GM12874 (cell line): ENCODE data around the gene HTR3C.
A peak's percentile ranks its signal among the peaks of the same experiment; 100 is the strongest.

ENCODE experiments used
- CTCF ChIP-seq: IDR thresholded peaks from 2 replicates; pipeline ENCODE4 v1.5.1; 2011; ENCODE audit warnings: low read depth, mild to moderate bottlenecking, control low read depth, low read length, moderate library complexity; ENCODE audit not compliant: insufficient read depth

Gene HTR3C

GRCh38 chr3:184022323-184022722 is 30.5 kb upstream of the HTR3C start:
- no peak for TF ChIP-seq CTCF

GRCh38 chr3:184029443-184029842 is 23.4 kb upstream of the HTR3C start:
- TF ChIP-seq CTCF, result no peak

GRCh38 chr3:184030536-184030935 is 22.3 kb upstream of the HTR3C start:
- TF ChIP-seq CTCF, result no peak

GRCh38 chr3:184031187-184031792 is 21.6 kb upstream of the HTR3C start, which contains the start of gene HTR3D:
TSS of gene HTR3D (plus strand) at chr3:184031742. CDS start at chr3:184031742, 0 bp downstream.
- no peak for TF ChIP-seq CTCF

- TF ChIP-seq CTCF, result no peak
Observed at GRCh38 chr3:184037816-184038215, 15.0 kb upstream of the HTR3C start.

GRCh38 chr3:184039414-184039813 is 13.4 kb upstream of the HTR3C start:
- TF ChIP-seq CTCF, result no peak

GRCh38 chr3:184040010-184040409 is 12.8 kb upstream of the HTR3C start:
- TF ChIP-seq CTCF, result peak; percentile 23

- TF ChIP-seq CTCF, result no peak
Observed at GRCh38 chr3:184042617-184043016, 10.2 kb upstream of the HTR3C start.
